Stimulated activated CD4-positive, alpha-beta T cell treated with anti-CD3 and anti-CD28 coated beads, Interleukin-1b, Interleukin-23, amount 100 ng/mL, for 24 hours (primary cell): ENCODE measurements around the gene MARK4.

Experiments
- DNase-seq, 4 experiments: peaks; one replicate each; pipeline ENCODE4 v3.0.0-alpha.2; 2020; ENCODE audit warnings: low read depth in 4 of 4, low spot score in 1 of 4

Gene MARK4

DNA sequence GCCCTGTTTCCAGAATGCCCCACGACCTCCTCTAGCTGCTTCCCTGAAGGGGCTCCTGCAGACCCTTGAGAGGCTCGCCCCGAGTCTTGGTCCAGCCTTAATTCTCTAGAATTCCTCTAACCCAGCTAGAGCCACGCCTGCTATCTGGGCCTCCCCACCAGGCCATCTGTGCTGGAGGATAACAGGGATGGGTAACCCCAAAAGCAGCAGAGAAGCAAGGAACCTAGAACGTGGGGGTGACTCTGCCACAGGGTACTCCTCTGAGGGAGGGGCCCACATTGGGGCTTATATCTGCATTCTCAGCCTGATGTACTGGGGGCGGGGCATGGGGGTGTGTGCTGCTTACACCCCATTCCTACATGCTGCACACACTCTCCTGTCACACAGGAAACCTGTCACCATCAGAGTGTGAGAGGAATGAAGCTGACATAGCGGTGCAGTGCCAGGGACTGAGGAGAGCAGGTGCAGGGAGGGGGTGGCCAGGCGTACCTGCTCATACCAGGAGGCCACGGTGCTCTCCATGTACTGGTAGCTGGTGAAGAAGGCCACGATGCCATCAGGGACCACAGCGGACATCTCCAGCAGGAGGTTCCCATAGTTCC lies 103.3 kb downstream of the MARK4 start:
- DNase-seq = no peak
